ENCODE results near the gene COL5A1. TPM values are rescaled to one million over a fixed set of nuclear protein-coding genes. Genes with fewer than 3 reads are reported as not detected.

The COL5A1 gene
- total RNA-seq, 1 experiment from 2014 or later = 10.1 TPM

DNA sequence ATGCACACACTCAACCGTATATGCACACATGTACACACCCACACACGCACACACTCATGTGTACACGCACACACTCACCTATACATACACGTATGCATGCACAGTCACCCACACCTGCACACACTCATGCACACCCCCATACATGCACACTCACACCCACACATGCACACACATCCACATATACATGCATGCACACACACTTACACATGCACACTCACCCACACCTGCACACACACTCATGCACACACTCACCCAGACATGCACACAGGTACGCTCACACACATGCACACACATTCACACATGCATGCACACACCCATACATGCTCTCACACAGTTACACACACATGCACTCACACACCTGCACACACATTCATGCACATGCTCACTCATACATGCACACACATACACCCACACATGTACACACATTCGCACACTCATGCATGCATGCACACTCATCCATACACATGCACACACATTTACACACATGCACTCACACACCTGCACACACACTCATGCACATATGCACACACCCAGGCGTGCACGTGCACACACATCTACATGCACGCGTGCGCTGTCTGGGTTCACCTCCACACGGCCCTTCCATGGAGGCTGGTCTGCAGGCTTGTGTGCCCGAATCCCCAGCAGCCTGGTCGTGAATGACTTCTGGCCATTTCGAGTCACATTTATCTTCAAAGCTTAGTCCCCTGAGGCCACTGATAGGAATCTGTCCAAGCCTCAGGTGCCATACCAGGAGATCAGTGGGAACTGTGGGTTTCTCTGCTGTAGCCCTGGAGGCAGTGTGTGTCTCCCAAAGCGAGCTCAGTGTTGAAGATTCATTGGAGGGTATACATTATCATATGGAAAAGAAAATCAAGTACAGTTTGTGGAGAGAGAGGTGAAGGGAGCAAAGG, 103.0 kb downstream of the COL5A1 start:
- Histone ChIP-seq H3K27me3 (ENCODE audit: control insufficient read depth, insufficient read depth, low read length) (no peaks in the 10 kb centered on the region), H3K4me3 (ENCODE audit: insufficient read depth, low read depth, low read length) (no peak overlapping the region), H3K36me3 (replicated peaks; ENCODE audit: control insufficient read depth, insufficient read depth, low read length) (peaks cover 10% of the 10 kb centered on the region)
- no peak for DNase-seq

DNA sequence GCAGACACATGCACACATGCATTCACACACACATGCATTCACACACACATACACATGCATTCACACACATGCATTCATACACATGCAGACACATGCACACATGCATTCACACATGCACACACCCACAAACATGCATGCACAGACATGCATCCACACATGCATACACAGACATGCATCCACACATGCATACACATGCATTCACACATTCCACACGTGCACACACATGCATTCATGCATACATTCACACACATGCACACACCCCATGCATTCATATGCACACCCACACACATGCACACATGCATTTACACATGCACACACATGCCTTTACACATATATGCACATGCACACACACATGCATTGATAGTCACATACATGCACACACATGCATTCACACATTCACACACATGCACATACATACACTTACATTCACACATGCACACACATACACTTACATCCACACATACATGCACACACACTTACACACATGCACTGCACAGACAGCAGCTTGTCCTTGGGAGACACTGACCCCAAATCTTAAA, 106.4 kb downstream of the COL5A1 start:
- Histone ChIP-seq H3K4me3 (ENCODE audit: insufficient read depth, low read depth, low read length) (no peak overlapping the region), H3K27me3 (ENCODE audit: control insufficient read depth, insufficient read depth, low read length) (no peaks in the 10 kb centered on the region), H3K36me3 (replicated peaks; ENCODE audit: control insufficient read depth, insufficient read depth, low read length) (peaks cover 10% of the 10 kb centered on the region)
- no peak for DNase-seq

DNA sequence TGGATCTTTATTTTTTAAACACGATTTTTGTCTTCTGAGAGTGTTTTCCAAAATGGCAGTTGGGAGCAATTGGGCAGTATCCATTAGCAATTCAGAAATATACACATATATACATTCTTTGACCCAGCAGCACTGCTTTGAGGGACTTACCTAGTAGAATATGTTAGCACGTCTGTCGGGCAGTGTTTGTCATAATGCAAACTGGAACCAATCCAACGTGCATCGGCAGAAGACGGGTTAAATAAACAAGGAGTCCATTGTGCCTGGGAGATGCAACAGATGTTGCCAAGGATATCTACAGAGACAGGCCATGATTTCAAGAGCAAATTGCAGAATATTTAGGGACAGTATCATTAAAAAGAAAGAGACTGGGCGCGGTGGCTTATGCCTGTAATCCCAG, 107.0 kb downstream of the COL5A1 start:
- no peak for DNase-seq
- Histone ChIP-seq H3K27me3 (ENCODE audit: control insufficient read depth, insufficient read depth, low read length) (no peaks in the 10 kb centered on the region), H3K36me3 (replicated peaks; ENCODE audit: control insufficient read depth, insufficient read depth, low read length) (peaks cover 10% of the 10 kb centered on the region), H3K4me3 (ENCODE audit: insufficient read depth, low read depth, low read length) (no peak overlapping the region)

DNA sequence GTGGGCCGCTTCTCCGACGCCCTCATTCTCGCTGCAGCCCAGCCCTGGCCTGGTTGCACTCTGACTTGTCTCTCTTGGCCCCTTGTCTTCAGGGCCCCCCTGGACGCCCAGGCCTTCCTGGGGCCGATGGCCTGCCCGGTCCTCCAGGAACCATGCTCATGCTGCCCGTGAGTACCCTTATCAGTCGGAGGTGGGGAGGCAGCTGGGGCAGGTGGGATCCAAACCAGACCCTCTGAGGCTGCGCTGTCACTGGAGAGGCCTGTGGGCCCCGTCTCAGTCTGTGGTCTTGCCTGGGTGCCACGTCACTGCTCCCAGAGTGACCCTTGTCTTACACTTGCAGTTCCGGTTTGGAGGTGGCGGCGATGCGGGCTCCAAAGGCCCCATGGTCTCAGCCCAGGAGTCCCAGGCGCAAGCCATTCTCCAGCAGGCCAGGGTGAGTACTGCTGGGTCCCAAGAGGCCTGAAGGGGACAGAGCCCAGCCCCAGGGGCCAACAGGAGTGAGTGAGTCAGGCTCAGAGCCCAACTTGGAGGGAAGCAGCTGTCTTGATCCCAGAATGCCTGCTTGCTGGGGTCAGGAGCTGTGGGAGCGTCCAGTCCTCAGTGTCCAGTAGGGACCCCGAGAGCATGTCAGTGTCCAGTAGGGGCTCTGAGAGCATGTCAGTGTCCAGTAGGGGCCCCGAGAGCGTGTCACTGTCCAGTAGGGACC, 109.0 kb downstream of the COL5A1 start:
- Histone ChIP-seq H3K4me3 (ENCODE audit: insufficient read depth, low read depth, low read length) (no peak overlapping the region), H3K27me3 (ENCODE audit: control insufficient read depth, insufficient read depth, low read length) (no peaks in the 10 kb centered on the region), H3K36me3 (replicated peaks; ENCODE audit: control insufficient read depth, insufficient read depth, low read length) (peaks cover 10% of the 10 kb centered on the region)
- no peak for DNase-seq

DNA sequence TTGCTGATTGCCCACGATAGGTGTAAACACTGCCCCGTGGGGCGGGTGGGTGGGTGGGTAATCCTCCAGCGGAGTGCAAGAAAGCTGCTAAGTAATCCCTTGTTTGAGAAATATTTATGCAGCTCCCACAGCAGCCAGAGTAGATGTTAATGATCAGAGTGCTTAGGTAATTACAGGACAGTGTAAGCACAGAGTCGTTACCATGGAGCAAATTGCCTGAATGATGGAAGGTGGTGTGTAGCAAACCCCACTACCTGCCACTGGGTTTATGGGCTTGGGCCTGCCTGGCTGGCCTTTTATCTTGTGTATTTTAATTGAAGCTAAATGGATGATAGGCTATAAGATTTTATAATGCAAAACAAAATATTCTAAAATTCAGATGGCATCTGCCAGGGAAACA, 110.0 kb downstream of the COL5A1 start:
- Histone ChIP-seq H3K27me3 (ENCODE audit: control insufficient read depth, insufficient read depth, low read length) (no peaks in the 10 kb centered on the region), H3K4me3 (ENCODE audit: insufficient read depth, low read depth, low read length) (no peak overlapping the region), H3K36me3 (replicated peaks; ENCODE audit: control insufficient read depth, insufficient read depth, low read length) (peaks cover 10% of the 10 kb centered on the region)
- DNase-seq = no peak

DNA sequence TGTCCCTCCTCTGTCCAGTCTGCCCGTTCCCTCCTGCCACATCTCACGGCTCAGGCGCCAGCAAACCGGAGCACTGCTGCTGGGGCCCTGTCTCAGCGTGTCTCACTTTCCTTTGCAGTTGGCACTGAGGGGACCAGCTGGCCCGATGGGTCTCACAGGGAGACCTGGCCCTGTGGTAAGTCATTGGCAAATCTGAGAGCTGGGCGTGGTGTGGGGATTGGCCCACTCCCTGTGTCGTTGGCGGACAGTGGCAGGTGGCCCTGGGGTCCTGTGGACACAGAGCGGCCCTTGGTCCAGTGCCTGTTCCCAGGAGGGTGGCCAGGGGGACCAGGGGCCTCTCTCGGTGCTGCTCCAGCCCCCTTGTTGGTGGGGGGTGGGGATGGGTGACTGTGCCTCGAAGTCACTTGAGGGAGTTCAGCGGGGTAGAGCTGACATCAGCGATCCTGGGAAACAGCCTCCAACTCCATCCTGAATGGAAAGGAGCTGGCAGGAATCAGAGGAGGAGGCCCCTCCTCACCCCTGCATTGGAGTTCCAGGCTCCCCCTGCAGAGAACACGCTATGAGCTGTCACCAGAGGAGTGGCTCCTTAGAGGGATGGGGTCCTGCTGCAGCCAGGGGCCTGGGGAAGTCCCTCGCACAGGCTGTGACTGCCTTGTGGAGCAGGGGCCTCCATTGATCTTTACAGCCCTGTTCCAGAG, 111.0 kb downstream of the COL5A1 start:
- H3K27me3 ChIP-seq (ENCODE audit: control insufficient read depth, insufficient read depth, low read length) = no peaks in the 10 kb centered on the region
- peaks cover 6% of the 10 kb centered on the region for H3K36me3 ChIP-seq (replicated peaks; ENCODE audit: control insufficient read depth, insufficient read depth, low read length)
- no peak overlapping the region for H3K4me3 ChIP-seq (ENCODE audit: insufficient read depth, low read depth, low read length)
- no peak for DNase-seq

DNA sequence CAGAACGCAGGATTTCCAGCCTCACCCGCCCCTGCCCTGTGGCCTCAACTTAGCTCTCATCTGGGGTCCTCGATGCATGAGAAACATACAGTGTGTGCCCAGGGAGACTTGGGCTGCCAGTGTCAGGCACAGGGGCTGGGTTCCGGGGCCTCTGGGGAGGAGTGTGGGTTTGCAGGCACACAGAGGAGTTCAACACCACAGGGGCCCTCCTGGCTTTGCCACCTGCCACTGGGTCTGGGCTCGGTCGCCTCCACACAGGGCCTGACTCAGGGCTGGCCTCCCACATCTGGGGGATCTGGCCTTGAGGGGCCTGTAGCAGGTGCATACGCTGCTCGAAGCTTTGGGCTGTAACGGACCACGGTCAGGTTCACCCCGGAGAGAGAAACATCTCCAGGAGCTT, 111.6 kb downstream of the COL5A1 start:
- H3K36me3 ChIP-seq (replicated peaks; ENCODE audit: control insufficient read depth, insufficient read depth, low read length) = peaks cover under 1% of the 10 kb centered on the region; the same call in 1 of the 2 replicates
- DNase-seq = no peak
- no peak overlapping the region for H3K4me3 ChIP-seq (ENCODE audit: insufficient read depth, low read depth, low read length)
- H3K27me3 ChIP-seq (ENCODE audit: control insufficient read depth, insufficient read depth, low read length) = no peaks in the 10 kb centered on the region

DNA sequence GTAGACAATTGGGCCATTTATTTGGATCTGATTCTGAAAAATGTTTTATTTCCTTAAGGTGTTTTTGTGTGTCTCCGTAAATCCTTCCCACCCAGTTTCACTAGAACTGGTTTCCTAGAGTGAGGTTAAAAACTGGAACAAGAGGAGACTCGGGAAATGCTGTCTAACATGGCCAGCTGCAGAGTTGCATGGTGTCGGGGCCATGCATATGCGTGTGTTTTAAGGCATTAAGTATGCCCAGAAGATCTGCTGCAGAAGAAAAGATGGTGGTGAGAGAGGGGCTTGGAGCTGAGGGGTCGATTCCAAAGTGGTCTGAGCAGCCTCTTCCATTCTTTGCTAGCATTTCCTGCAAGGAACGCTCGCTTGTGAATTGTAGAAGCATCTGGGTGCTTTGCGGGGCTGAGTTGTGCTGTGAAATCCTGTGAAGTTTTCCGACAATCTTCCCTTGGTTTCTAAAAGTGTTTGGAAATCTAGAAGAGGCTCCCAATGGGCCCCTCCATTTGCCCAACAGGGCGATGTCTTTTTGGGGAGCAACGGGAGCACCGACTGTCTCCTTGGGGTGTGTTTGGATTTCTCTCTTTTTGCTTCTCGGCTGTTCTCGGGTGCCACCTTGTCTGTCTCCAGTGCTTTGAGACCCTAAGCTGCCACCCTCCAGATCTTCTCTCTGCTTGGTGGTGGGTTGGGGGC, 113.8 kb downstream of the COL5A1 start:
- Histone ChIP-seq H3K36me3 (replicated peaks; ENCODE audit: control insufficient read depth, insufficient read depth, low read length) (no peaks in the 10 kb centered on the region), H3K27me3 (ENCODE audit: control insufficient read depth, insufficient read depth, low read length) (no peaks in the 10 kb centered on the region), H3K4me3 (ENCODE audit: insufficient read depth, low read depth, low read length) (no peak overlapping the region)
- DNase-seq = no peak

DNA sequence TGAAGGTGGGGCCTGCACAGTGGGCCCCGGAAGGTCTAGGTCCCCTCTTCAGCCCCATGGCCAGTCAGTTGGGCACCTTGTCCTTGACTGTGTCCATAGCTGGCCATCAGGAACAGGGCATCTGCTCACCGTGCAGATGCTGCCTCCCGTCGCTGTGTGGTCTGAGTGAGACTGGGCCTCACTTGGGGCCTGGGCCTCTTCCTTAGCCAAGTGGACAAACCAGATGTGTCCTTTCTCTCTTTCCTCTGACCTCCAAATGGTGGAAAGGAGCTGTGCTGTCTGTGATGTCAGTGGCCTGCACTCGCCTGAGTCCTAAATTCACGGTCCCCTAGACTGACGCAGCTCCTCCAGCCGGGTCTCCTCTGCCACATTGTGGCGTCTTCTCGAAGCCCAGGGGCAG, 114.5 kb downstream of the COL5A1 start:
- DNase-seq = no peak
- Histone ChIP-seq H3K4me3 (ENCODE audit: insufficient read depth, low read depth, low read length) (no peak overlapping the region), H3K27me3 (ENCODE audit: control insufficient read depth, insufficient read depth, low read length) (no peaks in the 10 kb centered on the region), H3K36me3 (replicated peaks; ENCODE audit: control insufficient read depth, insufficient read depth, low read length) (no peaks in the 10 kb centered on the region)

DNA sequence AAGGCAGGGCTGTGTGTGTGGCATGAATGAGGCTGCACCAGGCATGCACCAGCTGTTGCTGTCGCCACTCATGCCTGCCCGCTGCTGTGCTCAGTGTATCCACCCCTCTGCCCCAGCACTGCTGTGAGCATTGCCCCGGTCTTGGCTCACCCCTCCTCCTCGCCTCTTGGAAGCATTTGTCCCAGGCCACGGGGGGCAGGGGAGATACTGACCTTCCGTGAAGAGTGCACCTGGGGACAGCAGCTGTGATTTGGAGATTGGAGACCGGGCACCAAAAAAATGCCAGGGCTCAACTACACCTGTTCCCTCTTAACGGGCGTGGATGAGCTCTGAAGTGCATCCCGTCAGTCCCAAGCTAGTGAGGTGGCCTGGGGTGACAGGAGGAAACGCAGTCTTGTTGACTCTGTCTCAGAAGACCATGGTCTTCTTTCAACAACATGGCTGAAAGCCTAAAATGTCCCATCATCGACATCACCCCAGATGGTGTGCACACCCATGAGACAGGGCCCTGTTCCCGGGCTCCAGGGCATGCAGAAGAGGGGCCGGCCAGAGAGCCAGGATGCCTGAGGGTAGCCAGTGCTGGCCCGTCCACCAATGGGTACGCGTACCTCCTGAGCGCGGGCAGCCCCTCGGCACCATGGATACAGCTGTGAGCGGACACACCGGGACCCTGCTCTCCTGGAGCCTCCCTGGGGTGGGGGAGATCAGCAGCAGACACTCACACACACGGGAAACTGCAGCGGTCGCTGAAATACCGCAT, 115.8 kb downstream of the COL5A1 start:
- Histone ChIP-seq H3K36me3 (replicated peaks; ENCODE audit: control insufficient read depth, insufficient read depth, low read length) (no peaks in the 10 kb centered on the region), H3K27me3 (ENCODE audit: control insufficient read depth, insufficient read depth, low read length) (no peaks in the 10 kb centered on the region), H3K4me3 (ENCODE audit: insufficient read depth, low read depth, low read length) (no peak overlapping the region)
- DNase-seq = no peak

DNA sequence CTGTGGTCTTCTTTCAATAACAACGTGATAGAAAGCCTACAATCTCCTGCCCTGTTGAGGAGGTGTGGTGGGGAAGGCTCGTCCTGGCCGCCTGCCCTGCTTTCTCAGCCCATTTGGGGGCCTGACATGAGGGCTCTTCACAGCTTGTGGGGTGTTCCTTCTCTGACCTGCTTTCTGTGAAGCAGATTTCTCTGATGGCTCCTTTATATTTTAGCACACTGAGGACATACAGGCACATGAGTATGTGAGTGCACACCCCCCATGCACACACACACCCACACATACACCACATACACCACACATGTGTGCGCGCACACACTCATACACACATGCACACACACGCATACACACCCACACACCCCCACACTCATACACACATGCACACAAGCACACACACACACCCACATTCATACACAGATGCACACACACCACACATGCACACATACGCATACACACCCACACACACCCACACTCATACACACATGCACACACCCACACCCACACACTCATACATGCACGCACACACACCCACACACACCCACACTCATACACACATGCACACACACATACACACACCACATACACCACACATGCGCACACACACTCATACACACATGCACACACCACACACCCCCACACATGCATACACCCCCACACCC, 117.5 kb downstream of the COL5A1 start:
- no peak for DNase-seq
- no peak overlapping the region for H3K4me3 ChIP-seq (ENCODE audit: insufficient read depth, low read depth, low read length)
- H3K36me3 ChIP-seq (replicated peaks; ENCODE audit: control insufficient read depth, insufficient read depth, low read length) = no peaks in the 10 kb centered on the region
- no peaks in the 10 kb centered on the region for H3K27me3 ChIP-seq (ENCODE audit: control insufficient read depth, insufficient read depth, low read length)

DNA sequence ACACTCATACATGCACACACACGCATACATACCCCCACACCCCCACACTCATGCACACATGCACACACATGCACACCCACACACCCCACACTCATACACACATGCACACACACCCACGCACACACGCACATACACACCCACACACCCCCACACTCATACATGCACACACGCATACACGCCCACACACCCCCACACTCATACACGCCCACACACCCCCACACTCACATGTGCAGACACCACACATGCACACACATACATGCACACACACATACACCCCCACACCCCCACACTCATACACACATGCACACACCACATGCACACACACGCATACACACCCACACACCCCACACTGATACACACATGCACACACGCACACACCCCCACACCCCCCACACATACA, 118.3 kb downstream of the COL5A1 start:
- Histone ChIP-seq H3K36me3 (replicated peaks; ENCODE audit: control insufficient read depth, insufficient read depth, low read length) (no peaks in the 10 kb centered on the region), H3K27me3 (ENCODE audit: control insufficient read depth, insufficient read depth, low read length) (no peaks in the 10 kb centered on the region), H3K4me3 (ENCODE audit: insufficient read depth, low read depth, low read length) (no peak overlapping the region)
- DNase-seq = no peak

DNA sequence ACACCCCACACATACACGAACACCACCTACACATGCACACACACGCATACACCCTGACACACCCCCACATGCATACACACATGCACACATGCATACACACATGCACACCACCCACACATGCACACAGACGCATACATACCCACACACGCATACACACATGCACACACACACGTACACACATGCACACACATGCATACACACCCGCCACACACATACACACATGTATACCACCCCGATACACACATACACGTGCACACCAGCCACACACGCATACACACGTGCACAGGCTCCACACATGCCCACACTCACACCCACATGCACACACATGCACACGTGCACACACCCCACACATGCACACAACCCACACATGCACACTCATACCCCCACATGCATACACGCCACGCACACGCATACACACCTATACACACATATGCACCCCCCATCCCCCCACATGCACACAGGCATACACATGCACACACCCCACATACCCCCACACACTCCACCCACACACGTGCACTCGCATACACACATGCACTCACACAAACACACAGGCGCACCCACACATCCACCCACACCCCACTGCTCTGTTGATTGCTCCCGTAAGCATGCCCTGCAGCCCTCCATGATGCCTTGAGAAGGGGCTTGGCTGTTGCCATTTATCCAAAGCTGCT, 119.3 kb downstream of the COL5A1 start:
- Histone ChIP-seq H3K4me3 (ENCODE audit: insufficient read depth, low read depth, low read length) (no peak overlapping the region), H3K36me3 (replicated peaks; ENCODE audit: control insufficient read depth, insufficient read depth, low read length) (no peaks in the 10 kb centered on the region), H3K27me3 (ENCODE audit: control insufficient read depth, insufficient read depth, low read length) (no peaks in the 10 kb centered on the region)
- no peak for DNase-seq
